ENCODE measurements around the gene KCNB1.

KCNB1 gene

DNA sequence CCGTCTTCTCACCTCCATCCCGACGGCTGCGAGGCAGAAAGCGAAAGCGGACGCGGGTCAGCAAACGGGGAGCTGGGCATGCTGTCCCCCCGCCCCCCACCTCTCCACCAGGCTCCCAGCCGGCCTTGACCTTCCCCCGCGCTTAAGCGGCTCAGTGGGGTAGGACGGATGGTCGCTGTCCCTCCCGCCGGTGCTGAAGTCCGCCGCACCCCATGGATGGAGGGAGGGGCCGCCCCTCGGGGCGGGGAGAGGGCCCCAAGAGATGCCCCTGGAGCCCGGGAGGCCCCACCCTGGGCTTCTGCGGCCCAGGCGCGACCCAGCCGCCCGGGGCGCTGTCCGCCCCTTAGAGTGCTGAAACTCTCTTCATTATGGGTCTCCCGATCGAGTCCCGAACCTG is at the start of gene KCNB1:
Gene KCNB1 (minus strand): TSS at position 48 of the 397 bp plus-strand sequence. CDS start 188 bp downstream, outside the sequence.
- DNase-seq (ENCODE audit: low read depth): peak; percentile 6

DNA sequence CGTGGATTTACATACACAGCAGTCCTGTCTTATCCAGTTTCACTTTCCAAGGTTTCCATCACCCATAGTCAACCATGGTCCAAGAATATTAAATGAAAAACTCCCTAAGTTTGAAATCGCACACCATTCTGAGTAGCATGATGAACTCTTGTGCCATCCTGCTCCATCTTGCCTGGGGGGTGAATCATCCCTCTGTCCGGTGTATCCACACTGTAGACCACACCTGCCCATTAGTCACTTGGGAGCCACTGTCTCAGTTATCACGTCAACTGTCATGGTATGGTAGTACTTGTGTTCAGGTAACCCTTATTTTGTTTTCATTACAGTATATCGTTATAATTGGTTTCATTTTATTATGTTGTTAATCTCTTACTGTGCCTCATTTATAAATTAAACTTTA is 47.0 kb upstream of the KCNB1 start:
- no peak for DNase-seq (ENCODE audit: low read depth)

DNA sequence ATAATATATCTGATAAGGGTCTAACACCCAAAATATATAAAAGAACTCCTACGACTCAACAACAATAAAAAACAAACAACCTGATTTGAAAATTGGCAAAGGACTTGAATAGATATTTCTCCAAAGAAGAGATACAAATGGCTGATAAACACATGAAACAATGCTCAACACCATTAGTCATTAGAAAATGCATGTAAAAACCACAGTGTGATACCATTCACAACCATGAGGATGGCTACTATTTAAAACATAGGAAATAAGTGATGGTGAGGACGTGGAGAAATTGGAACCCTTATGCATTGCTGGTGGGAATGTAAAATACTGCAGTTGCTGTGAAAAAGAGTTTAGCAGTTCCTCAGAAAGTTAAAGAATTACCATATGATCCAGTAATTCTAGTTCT is 44.1 kb upstream of the KCNB1 start:
- no peak for DNase-seq (ENCODE audit: low read depth)

DNA sequence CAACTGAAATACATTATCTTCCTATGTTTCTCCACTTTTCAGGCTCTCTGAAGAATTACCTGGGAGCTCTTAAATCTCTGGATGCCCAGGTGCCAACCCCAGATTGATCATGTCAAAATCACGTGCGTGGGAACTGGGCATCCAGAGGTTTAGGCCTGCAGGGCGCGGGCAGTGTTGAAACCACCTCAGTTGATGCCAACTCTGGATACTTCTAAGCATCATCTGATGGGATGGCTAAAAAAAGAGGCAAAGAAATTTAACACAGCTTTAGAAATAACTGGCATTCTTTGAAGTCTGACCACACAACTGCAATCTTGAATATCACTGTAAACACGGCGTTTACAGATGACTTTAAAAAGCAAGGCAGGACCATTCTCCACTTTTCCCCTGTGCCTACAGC is 43.6 kb upstream of the KCNB1 start:
- DNase-seq (ENCODE audit: low read depth): no peak

DNA sequence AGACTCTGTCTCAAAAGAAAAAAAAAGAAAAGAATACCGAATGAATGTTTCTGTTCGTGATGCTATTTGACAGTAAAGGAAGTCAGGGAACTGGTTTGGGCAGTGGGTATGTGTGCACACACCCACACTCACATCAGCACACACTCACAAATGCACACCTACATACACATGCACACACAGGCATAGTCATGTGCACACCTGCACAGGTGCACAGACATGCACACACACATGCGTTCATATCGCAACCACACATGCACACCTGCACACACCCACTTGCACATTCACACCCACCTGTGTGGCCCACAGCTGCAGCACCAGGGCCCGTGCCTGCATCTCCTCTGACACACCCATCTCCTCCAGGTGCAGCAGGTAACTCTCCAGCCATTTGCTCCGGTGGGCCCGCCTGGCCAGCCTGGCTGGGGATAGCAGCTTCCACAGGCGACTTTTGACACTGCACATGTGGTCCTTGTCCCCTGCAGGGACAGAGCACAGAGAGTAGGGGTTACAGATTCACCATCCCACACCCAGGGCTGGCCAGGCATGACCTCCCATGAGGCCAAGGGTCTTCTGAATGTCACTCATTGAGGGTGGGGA is 41.4 kb upstream of the KCNB1 start:
- no peak for DNase-seq (ENCODE audit: low read depth)

GRCh38 chr20:49521356-49521755 is 38.9 kb upstream of the KCNB1 start:
- DNase-seq (ENCODE audit: low read depth): no peak

- no peak for DNase-seq (ENCODE audit: low read depth)
Measured at GRCh38 chr20:49519777-49520359, 37.4 kb upstream of the KCNB1 start.

- DNase-seq (ENCODE audit: low read depth): no peak
Measured at GRCh38 chr20:49519212-49519712, 36.8 kb upstream of the KCNB1 start.

DNA sequence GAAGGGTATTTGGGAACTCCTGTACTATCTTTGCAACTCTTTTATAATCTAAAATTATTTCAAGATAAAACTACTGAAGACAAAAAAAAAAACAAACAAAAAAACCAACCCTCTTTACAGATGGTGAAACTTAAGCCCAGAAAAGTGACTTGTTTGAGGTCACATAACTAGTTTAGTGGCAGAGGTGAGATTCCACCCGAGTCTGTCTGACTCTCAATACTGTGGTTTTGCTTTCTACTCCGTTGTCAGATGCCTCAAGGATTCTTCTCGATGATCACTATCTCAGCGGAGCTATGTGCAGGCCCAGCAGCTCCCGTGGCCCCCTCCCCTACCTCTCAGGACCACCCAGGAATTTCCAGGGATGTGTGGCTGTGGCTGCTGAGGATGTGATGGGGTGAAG is 36.1 kb upstream of the KCNB1 start:
- DNase-seq (ENCODE audit: low read depth): no peak

DNA sequence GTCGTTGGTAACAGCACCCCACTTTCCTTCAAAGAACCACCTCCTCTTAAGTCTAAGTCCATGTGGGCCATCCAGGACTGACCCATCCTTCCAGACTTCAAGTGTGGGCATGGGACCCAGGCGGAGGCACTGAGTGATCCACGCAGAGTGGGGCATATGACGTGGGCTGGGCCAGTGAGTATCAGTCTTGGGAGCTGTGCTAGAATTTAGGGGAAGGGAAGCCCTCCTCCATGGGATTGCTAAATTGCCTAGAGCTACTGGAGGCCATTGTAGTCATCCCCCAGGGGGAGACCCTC is 35.3 kb upstream of the KCNB1 start:
- no peak for DNase-seq (ENCODE audit: low read depth)

- DNase-seq (ENCODE audit: low read depth): no peak
Measured at GRCh38 chr20:49516916-49517804, 34.7 kb upstream of the KCNB1 start.

DNA sequence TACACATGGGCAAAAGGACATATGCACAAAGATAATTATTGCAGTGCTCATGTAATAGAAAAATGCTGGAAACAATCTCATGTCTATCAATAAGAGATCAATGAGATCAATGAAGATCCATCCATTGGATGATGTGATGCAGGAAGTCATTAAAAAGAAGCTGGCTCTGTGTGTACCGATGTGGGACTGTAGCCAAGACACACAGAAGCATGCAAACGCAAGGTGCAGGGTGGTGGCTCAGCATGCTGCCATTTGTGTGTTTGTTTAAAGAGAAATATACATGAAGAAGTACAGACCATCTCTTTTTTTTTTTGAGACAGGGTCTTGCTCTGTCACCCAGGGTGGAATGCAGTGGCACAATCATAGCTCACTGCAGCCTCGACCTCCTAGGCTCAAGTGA is 33.1 kb upstream of the KCNB1 start:
- no peak for DNase-seq (ENCODE audit: low read depth)

DNA sequence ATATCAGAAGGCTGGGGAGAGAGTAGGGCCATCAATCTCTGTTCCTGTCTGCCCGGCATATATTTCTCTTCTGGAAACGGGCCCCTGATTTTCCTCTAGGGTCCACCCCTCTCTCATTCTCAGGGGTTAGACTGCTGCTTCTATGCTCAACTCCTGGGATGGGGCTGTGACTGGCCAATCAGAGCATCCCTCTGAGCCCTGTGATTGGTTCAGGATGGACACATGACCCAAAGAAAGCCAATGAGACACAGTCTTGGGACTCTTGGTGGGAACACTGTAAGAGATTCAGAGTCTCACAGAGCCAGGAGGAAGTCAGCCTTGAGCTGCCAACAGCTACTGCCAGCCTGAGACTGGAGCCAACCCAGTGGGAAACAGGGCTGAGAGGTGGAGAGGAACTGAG is 31.0 kb upstream of the KCNB1 start:
- no peak for DNase-seq (ENCODE audit: low read depth)

DNA sequence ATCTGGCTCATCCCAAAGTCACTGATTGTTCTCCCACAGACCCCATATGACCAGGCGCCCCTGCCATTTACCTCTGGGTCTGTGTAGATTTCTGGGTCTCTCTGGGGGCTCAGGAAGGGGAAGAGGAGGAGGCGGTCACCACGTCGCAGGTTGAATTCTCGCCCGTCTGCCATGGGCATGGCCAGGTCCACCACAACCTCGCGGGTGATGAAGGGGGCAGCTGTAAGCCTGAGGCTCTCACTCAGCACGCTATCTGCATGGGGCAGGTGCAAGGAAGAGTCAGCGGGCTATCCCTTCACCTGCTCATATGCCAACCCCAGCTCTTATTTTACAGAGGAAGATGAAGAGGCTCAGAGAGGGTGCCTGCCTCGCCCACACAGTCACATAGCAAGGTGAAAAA is 30.5 kb upstream of the KCNB1 start:
- no peak for DNase-seq (ENCODE audit: low read depth)

DNA sequence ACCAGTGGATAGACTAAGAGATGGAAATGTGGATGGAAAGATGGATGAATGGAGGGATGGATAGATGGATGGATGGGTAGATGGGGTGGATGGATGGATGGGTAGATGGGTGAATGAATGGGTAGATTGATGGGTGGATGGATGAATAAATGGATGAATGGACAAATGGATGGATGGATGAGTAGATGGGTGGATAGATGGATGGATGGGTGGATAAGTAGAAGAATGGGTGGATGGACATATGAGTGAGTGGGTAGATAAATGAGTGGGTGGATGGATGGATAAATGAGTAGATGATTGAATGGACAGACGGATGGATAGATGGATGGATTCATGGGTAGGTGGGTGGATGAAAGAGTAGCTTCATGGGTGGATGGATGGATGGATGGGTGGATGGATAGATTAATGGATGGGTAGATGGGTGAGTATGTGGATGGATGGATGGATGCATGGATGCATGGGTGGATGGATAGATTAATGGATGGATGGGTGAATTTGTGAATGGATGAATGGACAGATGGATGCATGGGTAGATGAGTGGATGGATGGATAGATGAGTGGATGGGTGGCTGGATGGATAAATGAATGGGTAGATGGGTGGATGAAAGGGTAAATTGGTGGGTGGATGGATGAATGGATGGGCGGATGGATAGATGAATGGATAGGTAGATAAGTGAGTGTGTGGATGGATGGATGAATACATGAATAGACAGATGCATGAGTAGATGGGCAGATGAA is 29.5 kb upstream of the KCNB1 start:
- no peak for DNase-seq (ENCODE audit: low read depth)

GRCh38 chr20:49510562-49511122 is 28.2 kb upstream of the KCNB1 start:
- no peak for DNase-seq (ENCODE audit: low read depth)

DNA sequence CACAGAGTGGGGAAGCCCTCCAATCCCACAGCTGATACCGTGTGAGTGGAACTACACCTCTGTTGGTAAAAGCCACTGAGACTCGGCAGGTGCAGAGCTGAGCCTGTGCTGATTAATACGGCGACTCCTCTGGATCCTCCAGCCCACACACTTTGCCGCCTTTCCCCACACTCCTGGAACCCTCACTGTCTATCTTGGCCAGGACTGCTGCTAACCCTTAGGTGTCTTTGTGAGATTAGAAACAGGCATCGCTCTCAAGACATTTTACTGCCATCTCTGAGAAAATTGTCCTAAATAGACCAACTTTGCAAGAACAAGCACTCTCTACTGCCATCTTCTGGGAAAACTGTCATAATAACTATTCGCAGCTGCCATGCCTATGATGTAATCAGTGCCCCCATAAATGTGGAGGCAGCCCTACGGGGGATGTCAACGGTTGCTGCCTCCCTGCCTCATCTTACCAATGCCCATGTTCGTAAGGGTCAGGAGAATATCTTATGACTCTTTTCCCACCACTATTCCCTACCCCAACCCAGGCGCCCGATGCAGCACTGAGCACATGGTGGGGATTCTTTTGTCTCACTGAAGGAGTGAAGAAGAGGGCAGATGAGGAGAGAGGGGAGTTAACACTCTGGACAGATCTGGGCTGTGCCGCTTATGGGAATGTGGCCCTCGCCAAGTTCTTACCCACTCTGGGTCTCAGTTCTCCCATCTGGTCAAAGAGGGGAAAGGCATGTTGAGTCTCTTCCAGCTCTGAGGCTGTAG is 26.1 kb upstream of the KCNB1 start:
- no peak for DNase-seq (ENCODE audit: low read depth)

GRCh38 chr20:49507741-49508434 is 25.4 kb upstream of the KCNB1 start:
- DNase-seq (ENCODE audit: low read depth): no peak

DNA sequence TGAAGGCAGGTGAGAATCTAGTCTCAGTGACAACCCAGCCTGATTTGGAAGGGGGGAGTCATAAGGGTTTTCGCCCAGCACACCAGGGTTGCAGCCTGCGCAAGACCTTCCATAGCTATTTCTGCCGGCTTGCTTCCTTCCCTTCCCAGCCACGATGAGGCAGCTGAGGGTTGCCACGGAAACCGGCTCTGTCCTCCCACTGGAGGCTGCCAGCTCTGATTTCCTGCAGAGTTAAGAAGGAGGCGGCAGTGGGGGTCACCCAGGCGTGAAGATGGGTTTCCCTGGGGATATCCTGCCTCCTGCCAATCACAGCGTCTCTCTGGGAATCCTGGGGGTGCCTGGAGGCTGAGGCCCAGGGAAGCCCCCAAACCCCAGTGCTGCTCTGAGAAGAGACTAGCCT is 23.1 kb upstream of the KCNB1 start:
- no peak for DNase-seq (ENCODE audit: low read depth)

- DNase-seq (ENCODE audit: low read depth): no peak
Measured at GRCh38 chr20:49503176-49503575, 20.7 kb upstream of the KCNB1 start.

- no peak for DNase-seq (ENCODE audit: low read depth)
Measured at GRCh38 chr20:49501917-49502316, 19.4 kb upstream of the KCNB1 start.

Measured in activated T-helper 9 cell treated with anti-CD3 and anti-CD28 coated beads, Interleukin-2, amount 50 U/mL, for 16 hours (primary cell).